ENCODE measurements around the gene PARP6. TPM values are rescaled to one million over a fixed set of nuclear protein-coding genes. Genes with fewer than 3 reads are reported as not detected.

The PARP6 gene
- total RNA-seq, 1 experiment from 2014 or later = 85.7 TPM

GRCh38 chr15:72252663-72253299 lies 19.6 kb downstream of the PARP6 start:
- TF ChIP-seq SIN3A (IDR thresholded peaks at IDR 0.05; ENCODE audit: borderline replicate concordance, insufficient read depth, low read depth, low read length) (no peak), POLR2AphosphoS5 (IDR thresholded peaks at IDR 0.05; ENCODE audit: low read depth, low read length) (no peak), TCF7L2 (IDR thresholded peaks at IDR 0.05; ENCODE audit: low read depth, low read length) (no peak)
- no TSS peak for BruUV-seq (replicated peaks)
- Histone ChIP-seq H3K27ac (ENCODE audit: low read length) (no peak overlapping the region), H3K4me1 (ENCODE audit: control insufficient read depth, insufficient read depth, low read length) (no peaks in the 10 kb centered on the region), H3K9me3 (ENCODE audit: control insufficient read depth, insufficient read depth, low read depth, low read length) (no peaks in the 10 kb centered on the region), H3K4me3 (ENCODE audit: low read depth in 2 of 2, low read length in 2 of 2) (no peak overlapping the region), H3K27me3 (ENCODE audit: control insufficient read depth, insufficient read depth, low read length) (no peaks in the 10 kb centered on the region), H3K36me3 (ENCODE audit: control insufficient read depth, insufficient read depth, low read length) (peaks cover 40% of the 10 kb centered on the region)
- in situ Hi-C loops (cut with HindIII; ENCODE audit: low pct_unique_long_range_greater_than_20kb, low sequenced_read_pairs) = no loop called here
- CTCF ChIA-PET = interaction anchor here (0.7 kb wide), 1 partner anchor 467 kb away, joined by 3 read pairs; no protein-coding TSS in a partner anchor
- no peak for DNase-seq (ENCODE audit: low read depth, low spot score)
- ATAC-seq = no peak
- POLR2A ChIA-PET = no interaction called here
- intact Hi-C loops (cut with micrococcal nuclease; ENCODE audit: unreplicated experiment) = no loop called here

GRCh38 chr15:72249142-72249810 lies 23.1 kb downstream of the PARP6 start:
- DNase-seq (ENCODE audit: low read depth, low spot score) (no peak), ATAC-seq (no peak)
- Histone ChIP-seq H3K4me1 (ENCODE audit: control insufficient read depth, insufficient read depth, low read length) (no peaks in the 10 kb centered on the region), H3K4me3 (ENCODE audit: low read depth in 2 of 2, low read length in 2 of 2) (no peak overlapping the region), H3K36me3 (ENCODE audit: control insufficient read depth, insufficient read depth, low read length) (peaks cover 20% of the 10 kb centered on the region), H3K9me3 (ENCODE audit: control insufficient read depth, insufficient read depth, low read depth, low read length) (no peaks in the 10 kb centered on the region), H3K27ac (ENCODE audit: low read length) (no peak overlapping the region), H3K27me3 (ENCODE audit: control insufficient read depth, insufficient read depth, low read length) (no peaks in the 10 kb centered on the region)
- ChIA-PET CTCF (no interaction called here), POLR2A (no interaction called here)
- BruUV-seq (replicated peaks) = no TSS peak
- intact Hi-C loops (cut with micrococcal nuclease; ENCODE audit: unreplicated experiment) (no loop called here), in situ Hi-C loops (cut with HindIII; ENCODE audit: low pct_unique_long_range_greater_than_20kb, low sequenced_read_pairs) (no loop called here)
- no peak for TF ChIP-seq SIN3A (IDR thresholded peaks at IDR 0.05; ENCODE audit: borderline replicate concordance, insufficient read depth, low read depth, low read length)
- TF ChIP-seq REST (IDR thresholded peaks at IDR 0.05; ENCODE audit: insufficient read depth in 1 of 2, low read depth in 2 of 2, low read length in 1 of 2) = no peak
- TF ChIP-seq TCF7L2 (IDR thresholded peaks at IDR 0.05; ENCODE audit: low read depth, low read length) = no peak
- TF ChIP-seq POLR2AphosphoS5 (IDR thresholded peaks at IDR 0.05; ENCODE audit: low read depth, low read length) = no peak

DNA sequence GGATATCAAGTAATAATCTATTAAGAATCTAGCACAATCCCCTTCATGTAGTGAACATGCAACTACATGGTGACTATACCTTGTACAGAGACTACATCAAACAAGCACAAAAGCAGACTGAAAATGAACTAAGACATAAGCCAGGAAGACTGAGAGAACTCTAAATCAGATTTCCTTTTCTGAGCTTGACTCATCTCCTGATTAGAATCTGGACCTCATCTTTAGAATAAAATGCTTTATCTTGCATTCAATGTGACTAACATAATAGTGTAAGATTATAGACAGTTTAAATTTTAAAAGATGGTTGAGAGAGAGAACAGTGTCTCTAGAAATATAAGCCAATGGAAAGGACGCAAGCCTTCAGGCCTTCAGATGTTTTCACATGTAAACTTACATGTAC lies 23.8 kb downstream of the PARP6 start:
- ATAC-seq = no peak
- no peaks in the 10 kb centered on the region for H3K9me3 ChIP-seq (ENCODE audit: control insufficient read depth, insufficient read depth, low read depth, low read length)
- H3K27ac ChIP-seq (ENCODE audit: low read length) = no peak overlapping the region
- POLR2A ChIA-PET = no interaction called here
- intact Hi-C loops (cut with micrococcal nuclease; ENCODE audit: unreplicated experiment) (no loop called here), in situ Hi-C loops (cut with HindIII; ENCODE audit: low pct_unique_long_range_greater_than_20kb, low sequenced_read_pairs) (no loop called here)
- BruUV-seq (replicated peaks) = no TSS peak
- no peaks in the 10 kb centered on the region for H3K27me3 ChIP-seq (ENCODE audit: control insufficient read depth, insufficient read depth, low read length)
- no peaks in the 10 kb centered on the region for H3K4me1 ChIP-seq (ENCODE audit: control insufficient read depth, insufficient read depth, low read length)
- no peak overlapping the region for H3K4me3 ChIP-seq (ENCODE audit: low read depth in 2 of 2, low read length in 2 of 2)
- TF ChIP-seq TCF7L2 (IDR thresholded peaks at IDR 0.05; ENCODE audit: low read depth, low read length) (no peak), REST (IDR thresholded peaks at IDR 0.05; ENCODE audit: insufficient read depth in 1 of 2, low read depth in 2 of 2, low read length in 1 of 2) (no peak), CTCF (IDR thresholded peaks at IDR 0.05) (no peak), SIN3A (IDR thresholded peaks at IDR 0.05; ENCODE audit: borderline replicate concordance, insufficient read depth, low read depth, low read length) (no peak), POLR2AphosphoS5 (IDR thresholded peaks at IDR 0.05; ENCODE audit: low read depth, low read length) (no peak)
- DNase-seq (ENCODE audit: low read depth, low spot score) = no peak
- H3K36me3 ChIP-seq (ENCODE audit: control insufficient read depth, insufficient read depth, low read length) = peaks cover 19% of the 10 kb centered on the region
- CTCF ChIA-PET = no interaction called here
